HL-60 (cell line): ENCODE data around the gene SCN7A.

Source experiments
- DNase-seq, 2 experiments: peaks; one replicate each; pipeline ENCODE4 v3.0.0-alpha.2; 2010 to 2020; ENCODE audit warnings: low read depth in 1 of 2, low spot score in 1 of 2
- H3K27ac ChIP-seq: fragments of 250-450 bp; sonication (Bioruptor Pico); replicated peaks from 2 replicates; pipeline ENCODE4 v1.5.1; 2020; ENCODE audit warnings: mild to moderate bottlenecking, moderate library complexity
- H3K27me3 ChIP-seq: fragments of 250-450 bp; sonication (Bioruptor Pico); 2 replicates; pipeline ENCODE4 v1.5.1; 2021; ENCODE audit warnings: mild to moderate bottlenecking, moderate library complexity; ENCODE audit not compliant: insufficient read depth, poor library complexity, severe bottlenecking
- H3K4me3 ChIP-seq: replicated peaks from 2 replicates; pipeline ENCODE4 v1.5.1; 2011; ENCODE audit warnings: mild to moderate bottlenecking, control low read depth, low read length; ENCODE audit not compliant: insufficient read depth
- GABPA ChIP-seq: IDR thresholded peaks from 2 replicates; pipeline ENCODE4 v1.6.1; 2012; ENCODE audit warnings: low read depth
- POLR2AphosphoS5 ChIP-seq: IDR thresholded peaks from 2 replicates; pipeline ENCODE4 v1.6.1; 2012; ENCODE audit warnings: low read depth
- SPI1 ChIP-seq: IDR thresholded peaks from 2 replicates; pipeline ENCODE4 v1.6.1; 2012; ENCODE audit warnings: low read depth, mild to moderate bottlenecking, borderline replicate concordance
- TF ChIP-seq, protein P1 (sequence below): IDR thresholded peaks from one replicate; pipeline ENCODE4 v1.5.1; 2011; ENCODE audit warnings: low read length, control low read depth, inconsistent platforms; ENCODE audit not compliant: insufficient read depth
- TF ChIP-seq, protein P2 (sequence below): IDR thresholded peaks from 2 replicates; pipeline ENCODE4 v1.6.1; 2012; ENCODE audit warnings: low read depth; ENCODE audit not compliant: insufficient replicate concordance

The SCN7A gene

DNA sequence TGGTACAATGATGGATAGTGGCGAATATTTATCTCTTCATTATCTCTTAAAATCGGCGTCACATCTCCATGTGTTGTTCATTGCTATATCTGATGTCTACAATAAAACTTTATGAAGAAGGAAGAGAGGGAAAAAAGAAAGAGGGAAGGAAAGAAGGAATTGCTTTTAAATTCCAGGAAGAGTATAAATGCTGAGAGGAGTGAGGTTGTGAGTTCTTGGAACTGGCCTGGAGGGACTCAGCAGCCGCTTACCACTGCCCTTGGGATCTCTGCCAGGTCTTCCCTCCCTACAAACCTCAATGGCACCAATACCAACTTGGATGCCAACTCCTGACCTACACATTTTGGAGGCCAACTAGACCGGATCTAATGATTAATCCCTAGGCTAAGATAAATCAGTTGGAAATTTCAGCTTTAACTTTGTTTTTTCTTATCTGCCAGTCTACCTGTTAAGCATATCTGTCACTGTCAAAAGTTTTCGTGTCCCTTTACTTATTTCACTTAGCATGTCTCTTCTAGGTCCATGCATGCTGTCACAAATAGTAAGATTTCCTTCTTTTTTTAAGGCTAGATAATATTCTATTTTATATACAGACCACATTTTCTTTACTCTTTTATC lies 128.1 kb downstream of the SCN7A start:
- Histone ChIP-seq H3K4me3 (no peak overlapping the region), H3K27ac (no peak overlapping the region), H3K27me3 (peaks cover 8% of the 10 kb centered on the region)
- DNase-seq, result no peak
- TF ChIP-seq, protein P1, sequence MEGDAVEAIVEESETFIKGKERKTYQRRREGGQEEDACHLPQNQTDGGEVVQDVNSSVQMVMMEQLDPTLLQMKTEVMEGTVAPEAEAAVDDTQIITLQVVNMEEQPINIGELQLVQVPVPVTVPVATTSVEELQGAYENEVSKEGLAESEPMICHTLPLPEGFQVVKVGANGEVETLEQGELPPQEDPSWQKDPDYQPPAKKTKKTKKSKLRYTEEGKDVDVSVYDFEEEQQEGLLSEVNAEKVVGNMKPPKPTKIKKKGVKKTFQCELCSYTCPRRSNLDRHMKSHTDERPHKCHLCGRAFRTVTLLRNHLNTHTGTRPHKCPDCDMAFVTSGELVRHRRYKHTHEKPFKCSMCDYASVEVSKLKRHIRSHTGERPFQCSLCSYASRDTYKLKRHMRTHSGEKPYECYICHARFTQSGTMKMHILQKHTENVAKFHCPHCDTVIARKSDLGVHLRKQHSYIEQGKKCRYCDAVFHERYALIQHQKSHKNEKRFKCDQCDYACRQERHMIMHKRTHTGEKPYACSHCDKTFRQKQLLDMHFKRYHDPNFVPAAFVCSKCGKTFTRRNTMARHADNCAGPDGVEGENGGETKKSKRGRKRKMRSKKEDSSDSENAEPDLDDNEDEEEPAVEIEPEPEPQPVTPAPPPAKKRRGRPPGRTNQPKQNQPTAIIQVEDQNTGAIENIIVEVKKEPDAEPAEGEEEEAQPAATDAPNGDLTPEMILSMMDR, result no peak
- TF ChIP-seq, protein P2, sequence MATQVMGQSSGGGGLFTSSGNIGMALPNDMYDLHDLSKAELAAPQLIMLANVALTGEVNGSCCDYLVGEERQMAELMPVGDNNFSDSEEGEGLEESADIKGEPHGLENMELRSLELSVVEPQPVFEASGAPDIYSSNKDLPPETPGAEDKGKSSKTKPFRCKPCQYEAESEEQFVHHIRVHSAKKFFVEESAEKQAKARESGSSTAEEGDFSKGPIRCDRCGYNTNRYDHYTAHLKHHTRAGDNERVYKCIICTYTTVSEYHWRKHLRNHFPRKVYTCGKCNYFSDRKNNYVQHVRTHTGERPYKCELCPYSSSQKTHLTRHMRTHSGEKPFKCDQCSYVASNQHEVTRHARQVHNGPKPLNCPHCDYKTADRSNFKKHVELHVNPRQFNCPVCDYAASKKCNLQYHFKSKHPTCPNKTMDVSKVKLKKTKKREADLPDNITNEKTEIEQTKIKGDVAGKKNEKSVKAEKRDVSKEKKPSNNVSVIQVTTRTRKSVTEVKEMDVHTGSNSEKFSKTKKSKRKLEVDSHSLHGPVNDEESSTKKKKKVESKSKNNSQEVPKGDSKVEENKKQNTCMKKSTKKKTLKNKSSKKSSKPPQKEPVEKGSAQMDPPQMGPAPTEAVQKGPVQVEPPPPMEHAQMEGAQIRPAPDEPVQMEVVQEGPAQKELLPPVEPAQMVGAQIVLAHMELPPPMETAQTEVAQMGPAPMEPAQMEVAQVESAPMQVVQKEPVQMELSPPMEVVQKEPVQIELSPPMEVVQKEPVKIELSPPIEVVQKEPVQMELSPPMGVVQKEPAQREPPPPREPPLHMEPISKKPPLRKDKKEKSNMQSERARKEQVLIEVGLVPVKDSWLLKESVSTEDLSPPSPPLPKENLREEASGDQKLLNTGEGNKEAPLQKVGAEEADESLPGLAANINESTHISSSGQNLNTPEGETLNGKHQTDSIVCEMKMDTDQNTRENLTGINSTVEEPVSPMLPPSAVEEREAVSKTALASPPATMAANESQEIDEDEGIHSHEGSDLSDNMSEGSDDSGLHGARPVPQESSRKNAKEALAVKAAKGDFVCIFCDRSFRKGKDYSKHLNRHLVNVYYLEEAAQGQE, result no peak
- no peak for TF ChIP-seq POLR2AphosphoS5
- no peak for TF ChIP-seq SPI1
- TF ChIP-seq GABPA, result no peak

DNA sequence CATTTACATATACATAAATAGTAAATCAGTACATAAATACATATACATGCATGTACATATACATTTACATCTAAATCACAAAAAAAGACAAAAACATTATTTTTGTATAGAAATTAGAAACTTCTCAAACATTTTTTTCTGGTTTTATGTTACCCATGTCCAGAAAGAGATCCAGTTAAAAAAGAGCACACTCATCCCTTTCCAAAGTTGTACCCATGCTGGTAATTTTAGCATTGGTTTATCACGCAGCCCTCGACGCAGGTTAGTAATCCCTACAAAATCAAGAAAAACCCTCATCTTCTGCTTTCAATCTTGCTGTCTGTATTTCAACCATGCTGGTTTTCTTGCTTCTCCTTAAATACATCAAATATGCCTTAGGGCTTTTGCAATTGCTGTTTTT lies 128.8 kb downstream of the SCN7A start:
- DNase-seq, result no peak
- Histone ChIP-seq H3K4me3 (no peak overlapping the region), H3K27ac (no peak overlapping the region), H3K27me3 (peaks cover 8% of the 10 kb centered on the region)
- TF ChIP-seq SPI1 (no peak), GABPA (no peak), POLR2AphosphoS5 (no peak)
- TF ChIP-seq, protein P1, result no peak
- TF ChIP-seq, protein P2, result no peak

DNA sequence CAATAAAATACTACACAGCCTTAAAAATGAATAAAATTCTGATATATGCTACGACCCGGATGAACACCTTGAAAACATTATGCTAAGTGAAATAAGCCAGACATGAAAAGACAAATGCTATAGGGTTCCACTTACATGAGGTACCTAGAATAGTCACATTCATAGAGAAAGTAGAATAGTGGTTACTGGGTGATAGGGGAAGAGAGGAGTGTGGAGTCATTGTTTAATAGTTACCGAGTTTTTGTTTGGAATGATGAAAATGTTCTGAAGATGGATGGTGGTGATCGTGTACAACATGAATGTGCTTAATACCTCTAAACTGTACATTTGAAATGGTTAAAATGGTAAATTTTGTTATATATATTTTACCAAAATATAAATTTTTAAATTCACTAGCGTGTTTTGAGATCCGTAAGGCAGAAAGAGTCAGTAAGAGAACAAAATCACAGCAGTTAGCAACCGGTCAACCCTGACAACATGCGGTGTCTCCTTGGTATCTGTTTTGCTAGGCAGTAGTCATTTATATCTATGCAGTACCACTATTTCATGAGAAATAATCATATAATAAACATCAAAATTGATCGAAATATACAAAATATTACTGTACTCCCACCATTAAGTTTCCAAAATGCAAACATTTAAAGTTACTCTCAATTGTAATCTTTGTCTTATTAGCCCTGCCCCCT lies 129.4 kb downstream of the SCN7A start:
- Histone ChIP-seq H3K4me3 (no peak overlapping the region), H3K27me3 (peaks cover 8% of the 10 kb centered on the region)

More for the DNA sequence above, 129.4 kb downstream of the SCN7A start:
- DNase-seq, result no peak
- H3K27ac ChIP-seq, result no peak overlapping the region
- no peak for TF ChIP-seq GABPA
- TF ChIP-seq, protein P2, result no peak
- TF ChIP-seq POLR2AphosphoS5, result no peak
- TF ChIP-seq SPI1, result no peak
- TF ChIP-seq, protein P1, result no peak
